Loucy (cell line): ENCODE data around the gene GNPNAT1.
"Not testable (repeated sequence)": the region's sequence is repeated elsewhere in the genome, so short reads cannot be mapped to it uniquely, and the experiment has no call there.

Source experiments
- H2AFZ ChIP-seq: fragments of 200-600 bp; sonication (generic); 2 replicates; pipeline ENCODE4 v1.6.0; 2016; ENCODE audit warnings: antibody characterized with exemption, mild to moderate bottlenecking, low read length, moderate library complexity
- H3F3A ChIP-seq: fragments of 200-600 bp; 2 replicates; pipeline ENCODE4 v1.6.0; 2016; ENCODE audit warnings: antibody characterized with exemption, low read depth, mild to moderate bottlenecking
- H3K27me3 ChIP-seq: fragments of 200-600 bp; sonication (generic); 2 replicates; pipeline ENCODE4 v1.6.1; 2014; ENCODE audit warnings: low read length, mild to moderate bottlenecking; ENCODE audit not compliant: insufficient read depth, poor library complexity, severe bottlenecking
- H3K36me3 ChIP-seq: fragments of 200-600 bp; sonication (generic); 2 replicates; pipeline ENCODE4 v1.6.1; 2016; ENCODE audit warnings: low read length; ENCODE audit not compliant: insufficient read depth
- H3K4me1 ChIP-seq: fragments of 200-600 bp; sonication (generic); 2 replicates; pipeline ENCODE4 v1.5.1; 2014; ENCODE audit warnings: low read length, mild to moderate bottlenecking; ENCODE audit not compliant: insufficient read depth, poor library complexity, severe bottlenecking
- H3K4me2 ChIP-seq: fragments of 200-600 bp; sonication (generic); 2 replicates; pipeline ENCODE4 v1.6.0; 2014; ENCODE audit warnings: antibody characterized with exemption, low read length, low read depth, mild to moderate bottlenecking; ENCODE audit not compliant: poor library complexity, severe bottlenecking
- H3K4me3 ChIP-seq: fragments of 200-600 bp; sonication (generic); 2 replicates; pipeline ENCODE4 v1.5.1; 2014; ENCODE audit warnings: low read length, mild to moderate bottlenecking, mixed read lengths; ENCODE audit not compliant: poor library complexity, severe bottlenecking
- H3K79me2 ChIP-seq: fragments of 200-600 bp; sonication (generic); 2 replicates; pipeline ENCODE4 v1.6.1; 2014; ENCODE audit warnings: low read length; ENCODE audit not compliant: insufficient read depth
- H3K9ac ChIP-seq: fragments of 200-600 bp; sonication (generic); 2 replicates; pipeline ENCODE4 v1.6.0; 2014; ENCODE audit warnings: mild to moderate bottlenecking, low read depth, low read length, moderate library complexity; ENCODE audit not compliant: poor library complexity, severe bottlenecking
- H3K9me2 ChIP-seq: fragments of 200-600 bp; sonication (generic); replicated peaks from 2 replicates; pipeline ENCODE4 v1.6.1; 2016; ENCODE audit warnings: low read depth, low read length, mixed read lengths
- H3K9me3 ChIP-seq: fragments of 200-600 bp; sonication (generic); 2 replicates; pipeline ENCODE4 v1.6.1; 2014; ENCODE audit warnings: mild to moderate bottlenecking, antibody characterized with exemption, low read length, low read depth; ENCODE audit not compliant: insufficient read depth
- H4K20me1 ChIP-seq: fragments of 200-600 bp; sonication (generic); 2 replicates; pipeline ENCODE4 v1.6.0; 2014; ENCODE audit warnings: antibody characterized with exemption, low read length, mild to moderate bottlenecking; ENCODE audit not compliant: insufficient read depth, poor library complexity, severe bottlenecking
- CTCF ChIP-seq: fragments of 200-600 bp; sonication (generic); conservative IDR thresholded peaks from 2 replicates; pipeline ENCODE4 v1.5.1; 2014; ENCODE audit warnings: mild to moderate bottlenecking, antibody characterized with exemption, low read length
- EZH2phosphoT487 ChIP-seq: fragments of 200-600 bp; IDR thresholded peaks from 2 replicates; pipeline ENCODE4 v1.6.1; 2018; ENCODE audit warnings: antibody characterized with exemption, mild to moderate bottlenecking, moderate library complexity, borderline replicate concordance

Gene GNPNAT1

GRCh38 chr14:52776816-52777215 is 14.6 kb downstream of the GNPNAT1 start:
- Histone ChIP-seq H3K79me2 (no peaks in the 10 kb centered on the region), H3K36me3 (peaks cover 50% of the 10 kb centered on the region), H2AFZ (no peak overlapping the region), H4K20me1 (no peaks in the 10 kb centered on the region), H3F3A (no peaks in the 10 kb centered on the region), H3K4me3 (no peak overlapping the region), H3K4me2 (no peak overlapping the region), H3K9me3 (no peaks in the 10 kb centered on the region), H3K9ac (no peak overlapping the region), H3K9me2 (no peaks in the 10 kb centered on the region), H3K4me1 (no peaks in the 10 kb centered on the region), H3K27me3 (no peaks in the 10 kb centered on the region)
- TF ChIP-seq CTCF (no peak), EZH2phosphoT487 (no peak)

- Histone ChIP-seq H3K27me3 (no peaks in the 10 kb centered on the region), H3K4me1 (no peaks in the 10 kb centered on the region), H3K36me3 (peaks cover 59% of the 10 kb centered on the region), H4K20me1 (no peaks in the 10 kb centered on the region), H3K9ac (no peak overlapping the region), H3K9me3 (no peaks in the 10 kb centered on the region), H3F3A (no peaks in the 10 kb centered on the region), H3K79me2 (no peaks in the 10 kb centered on the region), H3K4me3 (no peak overlapping the region), H3K4me2 (no peak overlapping the region), H2AFZ (no peak overlapping the region), H3K9me2 (no peaks in the 10 kb centered on the region)
- TF ChIP-seq CTCF: no peak
- no peak for TF ChIP-seq EZH2phosphoT487
Observed at GRCh38 chr14:52769887-52770286, 21.5 kb downstream of the GNPNAT1 start.

GRCh38 chr14:52767058-52767833 is 24.2 kb downstream of the GNPNAT1 start:
- H3K4me1 ChIP-seq: no peaks in the 10 kb centered on the region

GRCh38 chr14:52762923-52763322 is 28.5 kb downstream of the GNPNAT1 start:
- not testable (repeated sequence) for H3K9me3 ChIP-seq, H3K4me2 ChIP-seq, H3K9me2 ChIP-seq, H3K4me3 ChIP-seq, H4K20me1 ChIP-seq, H3K4me1 ChIP-seq, H3K79me2 ChIP-seq, H3F3A ChIP-seq, H3K9ac ChIP-seq, H3K27me3 ChIP-seq, H2AFZ ChIP-seq
- H3K36me3 ChIP-seq: peaks cover 16% of the 10 kb centered on the region; the same call in 1 of the 2 replicates

More at GRCh38 chr14:52767058-52767833, 24.2 kb downstream of the GNPNAT1 start:
- TF ChIP-seq CTCF (no peak), EZH2phosphoT487 (no peak)
- no peaks in the 10 kb centered on the region for H3K9me2 ChIP-seq
- no peaks in the 10 kb centered on the region for H3K9me3 ChIP-seq
- no peaks in the 10 kb centered on the region for H3K79me2 ChIP-seq
- no peak overlapping the region for H3K9ac ChIP-seq
- no peaks in the 10 kb centered on the region for H4K20me1 ChIP-seq
- H2AFZ ChIP-seq: no peak overlapping the region
- no peak overlapping the region for H3K4me3 ChIP-seq
- H3K27me3 ChIP-seq: no peaks in the 10 kb centered on the region
- H3F3A ChIP-seq: no peaks in the 10 kb centered on the region
- H3K36me3 ChIP-seq: peaks cover 44% of the 10 kb centered on the region
- H3K4me2 ChIP-seq: no peak overlapping the region
